Natural killer cell (primary cell): ENCODE results near the gene GPRIN1. TPM values are rescaled to one million over a fixed set of nuclear protein-coding genes. Genes with fewer than 3 reads are reported as not detected.
A peak's percentile ranks its signal among the peaks of the same experiment; 100 is the strongest.

Experiments
- ATAC-seq, 3 donors: fragments of 150-1000 bp in 2 of 3; fragments of 200-7000 bp in 1 of 3; cut with Tn5 transposase; 1 replicate in 1 of 3; 2 replicates in 2 of 3; pipeline ENCODE4 v1.10.0; 2021; ENCODE audit warnings: mild to moderate bottlenecking in 2 of 3, moderate library complexity in 2 of 3
- DNase-seq, 2 donors: peaks; one replicate each; pipeline versions ENCODE4 v3.0.0 to v3.0.0-alpha.2; 2013 to 2021; ENCODE audit warnings: mixed read lengths in 1 of 2
- H3K27ac ChIP-seq: one replicate; pipeline ENCODE4 v1.5.1; 2013; ENCODE audit warnings: mild to moderate bottlenecking, low read length
- H3K27me3 ChIP-seq: one replicate; pipeline ENCODE4 v1.6.1; 2013; ENCODE audit warnings: low read length; ENCODE audit not compliant: control insufficient read depth, insufficient read depth
- H3K36me3 ChIP-seq: one replicate; pipeline ENCODE4 v1.6.1; 2013; ENCODE audit warnings: low read length; ENCODE audit not compliant: control insufficient read depth, insufficient read depth
- H3K4me1 ChIP-seq: one replicate; pipeline ENCODE4 v1.6.1; 2013; ENCODE audit warnings: low read length; ENCODE audit not compliant: control insufficient read depth, insufficient read depth
- H3K4me3 ChIP-seq: one replicate; pipeline ENCODE4 v1.5.1; 2013; ENCODE audit warnings: low read length
- H3K9me3 ChIP-seq: one replicate; pipeline ENCODE4 v1.6.1; 2013; ENCODE audit warnings: low read length; ENCODE audit not compliant: control insufficient read depth, insufficient read depth
- H3K27ac Mint-ChIP-seq, 2 donors: one replicate each; pipeline ENCODE4 v1.8.0; 2022; ENCODE audit warnings: mild to moderate bottlenecking in 2 of 2, mixed read lengths in 2 of 2, moderate library complexity in 1 of 2
- H3K27me3 Mint-ChIP-seq, 2 donors: one replicate each; pipeline ENCODE4 v1.8.0; 2022; ENCODE audit warnings: low read depth in 2 of 2, mixed read lengths in 2 of 2
- H3K36me3 Mint-ChIP-seq: one replicate; pipeline ENCODE4 v1.8.0; 2022; ENCODE audit warnings: mixed read lengths
- H3K4me1 Mint-ChIP-seq, 2 donors: one replicate each; pipeline ENCODE4 v1.8.0; 2022; ENCODE audit warnings: mixed read lengths in 2 of 2
- H3K4me3 Mint-ChIP-seq: one replicate; pipeline ENCODE4 v1.8.0; 2022; ENCODE audit warnings: mild to moderate bottlenecking, moderate library complexity, mixed read lengths
- H3K9me3 Mint-ChIP-seq, 2 donors: one replicate each; pipeline ENCODE4 v1.8.0; 2022; ENCODE audit warnings: mixed read lengths in 2 of 2
- CTCF ChIP-seq: fragments of 200-600 bp; IDR thresholded peaks from one replicate; pipeline ENCODE4 v1.8.0; 2022; ENCODE audit warnings: antibody characterized with exemption
- WGBS: methylation state at CpG from one replicate; pipeline ENCODE4 v1.1.7; 2013; ENCODE audit warnings: missing lambda C conversion rate; ENCODE audit not compliant: insufficient coverage; 5-methylcytosine and 5-hydroxymethylcytosine counted together
- intact Hi-C: fragments of 100-400 bp; cut with micrococcal nuclease; formaldehyde crosslinking; loops from one replicate; pipeline ENCODE4 v1.14.2; 2022
- total RNA-seq, 4 donors: library from RNA; stranded (reverse); fragments of 120-200 nt in 1 of 4; gene quantifications; one replicate each; pipeline versions ENCODE4 v1.2.3 to v1.2.4, GENCODE V29; 2013 to 2022

Gene GPRIN1
- total RNA-seq, 3 donors from 2014 or later (not counting 1 experiment from before 2014, with no cell fraction given): 0.92 to 1.5 (median 1.3) TPM

- 7% methylated on average over 32 of the region's 32 CpGs for WGBS
- H3K27ac ChIP-seq: no peak overlapping the region
- H3K9me3 Mint-ChIP-seq: no peaks in the 10 kb centered on the region
- peaks cover 32% of the 10 kb centered on the region for H3K4me1 ChIP-seq
- H3K36me3 ChIP-seq: no peaks in the 10 kb centered on the region
- H3K4me3 Mint-ChIP-seq: peak overlapping the region; percentile 73
- intact Hi-C loops: no loop called here
- H3K4me3 ChIP-seq: no peak overlapping the region
- no peaks in the 10 kb centered on the region for H3K9me3 ChIP-seq
- peaks cover 35% of the 10 kb centered on the region for H3K27me3 ChIP-seq
- DNase-seq (peak in 1 of 2 donors; percentile 41), ATAC-seq (peak in 2 of 3 donors; percentile 9 to 13)
- H3K4me1 Mint-ChIP-seq: peaks cover 7 to 19% of the 10 kb centered on the region in 2 donors
- H3K36me3 Mint-ChIP-seq: no peaks in the 10 kb centered on the region
- peaks cover 29 to 48% of the 10 kb centered on the region in 2 donors for H3K27me3 Mint-ChIP-seq
- TF ChIP-seq CTCF: no peak
- peak overlapping the region in 1 of 2 donors; percentile 64 for H3K27ac Mint-ChIP-seq
These were observed 10.5 kb upstream of the GPRIN1 start for GRCh38 chr5:176620333-176620981.

GRCh38 chr5:176619569-176620332 lies 9.8 kb upstream of the GPRIN1 start:
- H3K4me3 ChIP-seq: no peak overlapping the region
- peaks cover 32% of the 10 kb centered on the region for H3K4me1 ChIP-seq
- no peak for ATAC-seq
- peak overlapping the region; percentile 73 for H3K4me3 Mint-ChIP-seq
- no peaks in the 10 kb centered on the region for H3K36me3 ChIP-seq
- H3K9me3 Mint-ChIP-seq: no peaks in the 10 kb centered on the region
- H3K27me3 Mint-ChIP-seq: peaks cover 31 to 51% of the 10 kb centered on the region in 2 donors
- no peak overlapping the region for H3K27ac ChIP-seq
- H3K27ac Mint-ChIP-seq: peak overlapping the region in 1 of 2 donors; percentile 64
- 23% methylated on average over 58 of the region's 59 CpGs for WGBS
- intact Hi-C loops: no loop called here
- H3K4me1 Mint-ChIP-seq: peaks cover 7 to 19% of the 10 kb centered on the region in 2 donors
- H3K27me3 ChIP-seq: peaks cover 33% of the 10 kb centered on the region
- H3K9me3 ChIP-seq: no peaks in the 10 kb centered on the region
- no peak for TF ChIP-seq CTCF
- no peaks in the 10 kb centered on the region for H3K36me3 Mint-ChIP-seq
- DNase-seq: no peak

- peak; percentile 66 to 85 for DNase-seq
- Histone ChIP-seq H3K4me3 (no peak overlapping the region), H3K9me3 (no peaks in the 10 kb centered on the region), H3K36me3 (no peaks in the 10 kb centered on the region), H3K4me1 (peaks cover 32% of the 10 kb centered on the region), H3K27me3 (peaks cover 33% of the 10 kb centered on the region), H3K27ac (no peak overlapping the region)
- H3K4me3 Mint-ChIP-seq: peak overlapping the region; percentile 45
- TF ChIP-seq CTCF: no peak
- H3K27ac Mint-ChIP-seq: no peak overlapping the region
- no peaks in the 10 kb centered on the region for H3K36me3 Mint-ChIP-seq
- peaks cover 31 to 47% of the 10 kb centered on the region in 2 donors for H3K27me3 Mint-ChIP-seq
- H3K9me3 Mint-ChIP-seq: no peaks in the 10 kb centered on the region
- peak; percentile 85 to 97 (median 96) for ATAC-seq
- intact Hi-C loops: no loop called here
- H3K4me1 Mint-ChIP-seq: peaks cover 7 to 19% of the 10 kb centered on the region in 2 donors
- WGBS: 5% methylated on average over 31 of the region's 31 CpGs
These were observed 9.2 kb upstream of the GPRIN1 start for GRCh38 chr5:176619203-176619568.
